Measurements from ENCODE around the gene PLEKHH1. TPM values are rescaled to one million over a fixed set of nuclear protein-coding genes. Genes with fewer than 3 reads are reported as not detected.
A peak's percentile ranks its signal among the peaks of the same experiment; 100 is the strongest.

The PLEKHH1 gene
- total RNA-seq, 1 donor from 2014 or later = 1.7 TPM

DNA sequence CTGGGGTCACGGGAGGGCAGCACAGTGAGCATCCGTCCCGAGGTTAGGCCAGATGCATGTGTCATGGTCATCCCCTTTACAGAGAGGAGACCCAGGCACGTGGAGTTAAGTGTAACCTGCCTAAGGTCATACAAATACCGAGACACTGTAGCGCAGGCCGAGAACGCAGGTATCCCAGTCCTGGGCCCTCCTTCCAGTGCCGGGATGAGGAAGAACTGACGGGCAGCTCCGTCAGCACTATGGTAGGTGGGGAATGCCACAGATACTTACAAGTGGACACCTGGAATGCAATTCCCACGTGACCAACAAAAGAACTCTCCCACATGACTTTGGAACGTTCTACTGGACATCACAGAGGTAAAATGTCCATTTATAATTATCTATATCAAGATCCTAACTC, 35.9 kb upstream of the PLEKHH1 start:
- peaks cover 12% of the 10 kb centered on the region for H3K36me3 Mint-ChIP-seq (ENCODE audit: low read depth)

DNA sequence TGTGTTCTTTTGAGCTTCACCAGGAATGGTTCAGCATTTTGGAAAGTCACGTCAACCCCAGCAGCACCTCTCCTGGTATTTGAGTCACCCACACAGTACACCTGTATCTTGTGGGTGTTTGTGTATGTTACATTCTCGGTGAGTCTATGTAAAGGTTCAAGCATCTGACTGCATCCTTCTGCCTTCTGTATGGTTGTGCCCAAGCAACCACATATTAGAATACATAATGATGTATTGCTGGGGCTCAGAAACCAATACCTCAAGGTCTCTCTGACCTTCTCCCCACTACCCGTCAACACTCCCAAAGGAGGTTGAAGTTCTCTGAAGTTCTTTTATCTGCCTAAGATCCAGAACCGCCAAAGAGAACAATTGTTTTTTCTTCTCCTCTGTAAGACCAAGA, 35.4 kb upstream of the PLEKHH1 start:
- Mint-ChIP-seq H3K4me3 (no peak overlapping the region), H3K9me3 (peaks cover 10% of the 10 kb centered on the region), H3K27me3 (peaks cover 12% of the 10 kb centered on the region), H3K4me1 (no peaks in the 10 kb centered on the region), H3K36me3 (ENCODE audit: low read depth) (peaks cover 11% of the 10 kb centered on the region), H3K27ac (no peak overlapping the region)
- no peak for DNase-seq
- intact Hi-C loops (cut with micrococcal nuclease) = no loop called here

More for the DNA sequence above, 35.9 kb upstream of the PLEKHH1 start:
- peaks cover 12% of the 10 kb centered on the region for H3K9me3 Mint-ChIP-seq
- intact Hi-C loops (cut with micrococcal nuclease) = no loop called here
- H3K27me3 Mint-ChIP-seq = peaks cover 12% of the 10 kb centered on the region
- DNase-seq = no peak
- no peak overlapping the region for H3K4me3 Mint-ChIP-seq
- no peak overlapping the region for H3K27ac Mint-ChIP-seq
- no peaks in the 10 kb centered on the region for H3K4me1 Mint-ChIP-seq

DNA sequence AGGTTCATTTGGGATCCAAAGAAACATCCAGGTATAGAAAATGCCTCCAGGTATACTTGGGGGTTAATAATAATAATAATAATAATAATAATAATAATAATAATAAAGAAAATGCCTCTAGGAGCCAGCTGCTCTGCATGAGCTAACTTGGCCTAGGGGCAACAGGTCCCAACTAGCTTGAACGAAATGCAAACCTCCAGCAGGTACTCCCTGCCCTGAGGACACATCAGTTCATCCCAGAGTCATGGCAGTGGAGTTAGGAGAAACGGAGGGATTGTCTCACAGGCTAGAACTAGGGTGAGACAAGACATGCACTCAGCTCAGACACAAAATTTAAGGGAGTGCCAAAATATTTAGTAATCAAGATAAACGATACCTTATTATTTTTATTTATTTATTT, 32.1 kb upstream of the PLEKHH1 start:
- Mint-ChIP-seq H3K4me3 (no peak overlapping the region), H3K27ac (no peak overlapping the region), H3K36me3 (ENCODE audit: low read depth) (no peaks in the 10 kb centered on the region), H3K4me1 (no peaks in the 10 kb centered on the region), H3K27me3 (peaks cover 15% of the 10 kb centered on the region), H3K9me3 (no peaks in the 10 kb centered on the region)
- intact Hi-C loops (cut with micrococcal nuclease) = no loop called here
- no peak for DNase-seq

DNA sequence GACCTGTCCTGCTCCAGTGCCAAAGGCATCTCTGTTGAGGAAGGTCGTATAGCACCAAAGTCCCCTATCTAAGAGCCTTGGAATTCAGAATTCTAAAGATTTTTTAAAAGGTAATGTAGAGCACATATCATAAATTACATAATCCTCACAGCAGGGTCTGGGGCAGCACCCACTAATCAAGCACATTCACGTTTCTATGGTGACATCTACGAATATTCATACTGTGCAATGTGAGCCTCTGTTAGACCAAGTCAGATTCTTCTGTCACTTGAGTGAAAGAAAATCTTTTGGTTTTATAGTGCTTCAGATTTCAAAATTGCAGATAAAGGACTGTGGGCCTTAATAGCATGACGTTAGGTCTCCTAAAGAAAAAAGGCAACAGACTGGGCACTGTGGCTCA, 31.4 kb upstream of the PLEKHH1 start:
- no peak for DNase-seq
- intact Hi-C loops (cut with micrococcal nuclease) = no loop called here
- Mint-ChIP-seq H3K9me3 (no peaks in the 10 kb centered on the region), H3K4me3 (no peak overlapping the region), H3K27me3 (peaks cover 19% of the 10 kb centered on the region), H3K27ac (no peak overlapping the region), H3K4me1 (no peaks in the 10 kb centered on the region), H3K36me3 (ENCODE audit: low read depth) (no peaks in the 10 kb centered on the region)

DNA sequence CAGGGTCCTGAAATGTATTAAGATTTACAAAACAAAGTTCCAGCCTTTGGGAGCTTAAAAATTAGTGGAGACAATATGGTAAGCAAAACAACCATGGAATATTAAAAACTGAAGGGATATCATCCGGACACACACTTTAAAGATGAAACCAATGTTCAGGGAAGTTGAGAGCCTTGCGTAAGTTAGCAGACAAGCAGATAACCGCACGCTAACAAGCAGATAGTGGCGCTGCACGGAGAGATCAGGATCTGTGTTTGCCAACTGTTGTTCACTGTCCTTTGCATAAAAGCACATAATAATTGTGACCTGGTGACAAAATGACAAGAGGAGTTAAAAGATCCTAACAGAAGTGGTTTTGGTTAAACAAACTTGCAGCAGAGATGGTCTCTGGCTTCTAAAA, 30.2 kb upstream of the PLEKHH1 start:
- Mint-ChIP-seq H3K27me3 (peaks cover 19% of the 10 kb centered on the region), H3K4me1 (no peaks in the 10 kb centered on the region), H3K36me3 (ENCODE audit: low read depth) (no peaks in the 10 kb centered on the region), H3K27ac (no peak overlapping the region), H3K4me3 (no peak overlapping the region), H3K9me3 (no peaks in the 10 kb centered on the region)
- DNase-seq = no peak
- intact Hi-C loops (cut with micrococcal nuclease) = no loop called here

DNA sequence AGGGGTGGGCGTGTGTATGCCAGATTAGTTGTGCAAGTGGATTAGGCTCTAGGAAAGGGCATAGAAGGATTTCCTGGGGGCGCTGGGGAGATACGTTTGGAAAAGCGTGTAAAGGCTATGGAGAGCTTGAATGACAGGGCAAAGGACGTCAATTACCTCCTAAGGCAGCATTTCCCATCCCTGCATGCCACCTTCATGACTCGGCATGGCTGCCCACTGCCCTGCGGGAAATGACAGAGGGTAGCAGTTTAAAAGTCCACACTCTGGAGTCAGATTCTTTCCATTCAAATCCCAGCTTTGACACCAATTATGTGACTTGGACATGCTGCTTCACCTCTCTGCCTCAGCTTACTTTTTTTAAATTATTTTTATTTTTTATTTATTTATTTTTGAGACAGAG, 29.8 kb upstream of the PLEKHH1 start:
- no peak for DNase-seq
- H3K4me1 Mint-ChIP-seq = no peaks in the 10 kb centered on the region
- no peak overlapping the region for H3K4me3 Mint-ChIP-seq
- no peak overlapping the region for H3K27ac Mint-ChIP-seq
- intact Hi-C loops (cut with micrococcal nuclease) = no loop called here
- no peaks in the 10 kb centered on the region for H3K9me3 Mint-ChIP-seq
- peaks cover 17% of the 10 kb centered on the region for H3K27me3 Mint-ChIP-seq
- no peaks in the 10 kb centered on the region for H3K36me3 Mint-ChIP-seq (ENCODE audit: low read depth)

DNA sequence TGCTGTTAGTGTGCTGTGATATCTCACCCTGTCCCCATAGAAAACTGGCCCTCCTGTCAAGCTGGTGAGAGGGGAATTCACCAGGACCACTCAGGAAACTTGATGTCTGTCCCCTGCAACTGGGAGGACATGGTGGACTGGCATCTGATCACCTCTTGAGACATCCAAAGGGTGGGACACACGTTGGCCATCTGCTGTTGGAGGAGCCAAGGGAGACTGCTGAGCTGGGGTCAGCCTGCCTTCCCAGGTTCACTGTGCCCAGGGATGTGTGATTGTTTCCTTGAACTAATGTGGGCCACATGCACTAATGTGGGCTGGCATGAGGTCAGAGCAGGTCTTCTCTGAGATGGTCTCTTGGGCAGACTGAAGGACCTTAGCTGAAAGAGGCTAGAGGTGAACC, 27.8 kb upstream of the PLEKHH1 start:
- H3K4me1 Mint-ChIP-seq = no peaks in the 10 kb centered on the region
- H3K9me3 Mint-ChIP-seq = no peaks in the 10 kb centered on the region
- no peak overlapping the region for H3K4me3 Mint-ChIP-seq
- no peak overlapping the region for H3K27ac Mint-ChIP-seq
- peaks cover 16% of the 10 kb centered on the region for H3K27me3 Mint-ChIP-seq
- H3K36me3 Mint-ChIP-seq (ENCODE audit: low read depth) = no peaks in the 10 kb centered on the region
- intact Hi-C loops (cut with micrococcal nuclease) = no loop called here
- no peak for DNase-seq

DNA sequence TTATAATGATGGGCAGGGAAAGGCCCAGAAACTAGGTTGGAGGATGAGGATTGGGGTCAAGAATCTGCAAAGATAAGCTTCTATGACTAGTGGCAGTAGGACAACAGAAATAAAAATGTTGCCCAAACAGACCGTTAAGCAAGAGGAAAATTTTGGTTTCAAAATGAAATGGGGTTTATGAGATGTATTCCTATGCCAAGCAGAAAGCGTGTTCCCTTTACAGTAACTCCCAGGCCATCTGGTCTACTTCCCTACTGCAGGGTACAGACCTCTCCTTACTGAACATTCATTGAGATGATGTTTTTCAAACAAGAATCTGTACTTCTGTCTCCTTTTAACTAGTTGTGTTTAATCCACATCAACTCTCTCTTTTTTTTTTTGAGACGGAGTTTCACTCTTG, 24.1 kb upstream of the PLEKHH1 start:
- no peaks in the 10 kb centered on the region for H3K9me3 Mint-ChIP-seq
- H3K4me3 Mint-ChIP-seq = no peak overlapping the region
- no peak overlapping the region for H3K27ac Mint-ChIP-seq
- DNase-seq = no peak
- H3K27me3 Mint-ChIP-seq = peaks cover 42% of the 10 kb centered on the region
- peaks cover under 1% of the 10 kb centered on the region for H3K4me1 Mint-ChIP-seq
- no peaks in the 10 kb centered on the region for H3K36me3 Mint-ChIP-seq (ENCODE audit: low read depth)
- intact Hi-C loops (cut with micrococcal nuclease) = no loop called here

DNA sequence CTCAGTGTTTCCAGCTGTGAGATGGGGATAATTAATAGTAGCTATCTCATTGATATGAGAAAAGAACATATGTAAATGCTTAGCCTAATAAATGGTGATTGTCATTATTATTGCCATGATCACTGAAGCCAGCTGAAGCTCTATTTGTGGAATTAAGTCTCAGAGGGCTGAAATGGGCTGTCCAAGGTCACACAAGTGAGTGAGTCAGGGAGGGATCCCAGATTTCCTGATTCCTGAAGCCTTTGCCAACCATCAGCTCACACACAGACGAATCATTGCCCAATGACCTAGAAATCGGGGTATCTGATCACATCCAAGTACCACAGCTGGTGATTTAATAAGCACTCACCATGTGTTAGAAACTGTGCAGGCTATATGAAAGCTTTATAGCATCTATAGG, 23.0 kb upstream of the PLEKHH1 start:
- Mint-ChIP-seq H3K4me3 (no peak overlapping the region), H3K4me1 (peaks cover 6% of the 10 kb centered on the region), H3K9me3 (no peaks in the 10 kb centered on the region), H3K27ac (no peak overlapping the region), H3K36me3 (ENCODE audit: low read depth) (no peaks in the 10 kb centered on the region), H3K27me3 (peaks cover 45% of the 10 kb centered on the region)
- intact Hi-C loops (cut with micrococcal nuclease) = no loop called here
- no peak for DNase-seq

DNA sequence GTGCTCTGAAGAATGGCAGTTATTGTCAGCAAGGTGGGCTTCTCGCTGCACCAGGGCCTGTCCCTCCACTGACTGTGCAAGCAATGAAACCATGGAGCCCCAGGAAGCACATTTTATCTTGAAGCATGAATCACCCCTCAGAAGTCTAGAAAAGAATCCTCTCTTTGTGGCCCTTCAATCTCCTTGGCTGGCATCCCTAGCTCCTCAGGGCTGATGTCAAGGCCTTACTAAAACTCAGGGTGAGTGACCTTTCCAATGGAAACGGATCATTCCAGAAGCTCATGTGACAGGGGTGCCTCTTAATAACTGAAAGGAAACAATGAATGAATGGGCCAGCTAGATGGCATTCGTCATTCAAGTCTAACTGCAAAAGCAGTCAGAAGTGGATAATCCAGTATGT, 22.3 kb upstream of the PLEKHH1 start:
- DNase-seq = no peak
- H3K36me3 Mint-ChIP-seq (ENCODE audit: low read depth) = no peaks in the 10 kb centered on the region
- no peak overlapping the region for H3K4me3 Mint-ChIP-seq
- intact Hi-C loops (cut with micrococcal nuclease) = no loop called here
- H3K27me3 Mint-ChIP-seq = peaks cover 46% of the 10 kb centered on the region
- no peak overlapping the region for H3K27ac Mint-ChIP-seq
- H3K4me1 Mint-ChIP-seq = peaks cover 6% of the 10 kb centered on the region
- H3K9me3 Mint-ChIP-seq = no peaks in the 10 kb centered on the region

DNA sequence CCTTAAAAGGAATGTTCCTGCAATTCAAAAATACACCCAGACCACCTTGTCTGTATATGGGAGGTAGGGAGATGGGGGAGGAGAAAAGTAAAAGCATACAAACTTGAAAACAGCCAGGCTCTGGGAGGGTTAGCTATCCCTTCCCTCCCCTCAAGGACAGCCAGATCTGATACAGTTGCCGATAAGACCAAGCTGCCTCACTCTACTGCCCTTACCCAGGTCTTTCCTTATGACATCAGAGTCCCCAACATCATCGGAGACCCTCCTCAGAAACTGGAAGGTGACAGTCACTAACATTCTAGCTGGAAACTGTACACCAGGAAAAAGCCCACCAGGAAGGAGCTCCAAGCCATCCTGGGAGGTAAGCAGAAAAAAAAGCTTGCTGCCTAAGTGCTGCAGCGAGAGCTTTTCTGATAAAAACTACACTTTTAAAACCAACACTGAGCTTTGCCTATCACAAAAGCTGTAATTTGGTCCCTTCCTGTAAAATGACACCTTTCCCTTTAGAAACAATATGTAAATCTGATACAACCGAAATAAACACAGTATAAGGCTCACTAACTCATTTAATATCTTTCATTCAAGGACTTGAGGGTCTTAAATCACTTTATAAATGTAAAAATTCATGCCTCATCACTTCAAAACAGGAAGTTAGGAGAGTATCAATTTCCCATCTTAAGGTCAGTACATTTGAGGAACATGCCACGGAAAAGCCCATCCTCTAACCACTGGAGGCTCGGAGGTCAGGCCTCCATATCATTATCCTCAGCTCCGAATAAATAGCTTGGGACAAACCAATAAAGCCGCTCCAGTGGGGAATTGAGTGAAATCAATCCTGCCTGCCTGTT, 20.4 kb upstream of the PLEKHH1 start:
- intact Hi-C loops (cut with micrococcal nuclease) = no loop called here
- no peaks in the 10 kb centered on the region for H3K36me3 Mint-ChIP-seq (ENCODE audit: low read depth)
- H3K4me3 Mint-ChIP-seq = no peak overlapping the region
- no peak for DNase-seq
- peaks cover 52% of the 10 kb centered on the region for H3K27me3 Mint-ChIP-seq
- H3K9me3 Mint-ChIP-seq = no peaks in the 10 kb centered on the region
- no peak overlapping the region for H3K27ac Mint-ChIP-seq
- H3K4me1 Mint-ChIP-seq = peaks cover 8% of the 10 kb centered on the region

DNA sequence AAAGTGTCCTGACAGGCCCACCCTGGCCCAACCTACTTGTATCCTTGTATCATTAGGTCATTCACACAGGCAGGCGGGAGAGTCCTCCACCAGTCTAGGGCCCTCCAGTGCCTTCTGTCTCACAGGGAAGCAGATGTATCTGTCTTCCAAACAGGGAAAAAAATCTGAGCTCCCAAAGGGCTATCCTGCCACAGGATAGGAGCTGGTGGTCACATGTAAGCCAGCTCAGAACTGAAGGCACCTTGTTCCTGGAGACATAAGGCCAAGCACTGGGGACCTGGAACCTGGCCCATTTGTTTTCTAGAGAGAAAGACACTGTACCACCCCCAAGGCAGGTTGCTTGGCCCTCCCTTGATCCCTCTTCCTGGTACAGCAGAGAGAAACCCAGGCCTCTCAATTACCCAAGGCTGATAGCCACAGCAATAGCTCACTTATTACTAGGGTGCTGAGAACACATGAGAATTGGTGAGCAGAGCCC, 19.4 kb upstream of the PLEKHH1 start:
- intact Hi-C loops (cut with micrococcal nuclease) = loop anchor here (2.0 kb wide), 1 partner anchor 25 kb away; the partner anchor contains the start of gene TMEM229B
- Mint-ChIP-seq H3K9me3 (no peaks in the 10 kb centered on the region), H3K4me3 (peak overlapping the region; percentile 87), H3K4me1 (peaks cover 8% of the 10 kb centered on the region), H3K27me3 (peaks cover 58% of the 10 kb centered on the region), H3K27ac (no peak overlapping the region), H3K36me3 (ENCODE audit: low read depth) (no peaks in the 10 kb centered on the region)
- no peak for DNase-seq

DNA sequence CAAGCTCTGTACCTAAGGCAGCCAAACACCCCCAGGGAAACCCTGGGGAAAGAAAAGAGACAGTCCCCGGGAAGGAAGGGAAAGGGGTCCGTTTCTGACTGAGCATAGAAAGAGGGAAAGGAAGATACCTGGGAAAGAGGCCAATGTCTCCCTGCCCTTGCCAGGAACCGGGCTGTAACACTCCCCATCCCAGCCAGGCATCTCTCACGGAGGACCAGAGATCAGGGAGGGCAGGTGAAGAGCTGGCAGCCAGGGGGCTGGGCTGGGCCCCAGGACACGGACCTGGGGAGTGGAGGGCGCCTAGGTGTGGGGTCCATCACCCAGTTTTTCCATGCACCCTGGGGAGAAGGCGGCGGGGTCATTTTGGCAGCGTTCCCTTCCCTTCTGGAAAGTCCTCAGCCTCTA, 18.9 kb upstream of the PLEKHH1 start:
- intact Hi-C loops (cut with micrococcal nuclease) = loop anchor here (2.0 kb wide), 1 partner anchor 25 kb away; the partner anchor contains the start of gene TMEM229B
- Mint-ChIP-seq H3K4me3 (peak overlapping the region; percentile 87), H3K36me3 (ENCODE audit: low read depth) (no peaks in the 10 kb centered on the region), H3K4me1 (peaks cover 8% of the 10 kb centered on the region), H3K27ac (no peak overlapping the region), H3K9me3 (no peaks in the 10 kb centered on the region), H3K27me3 (peaks cover 62% of the 10 kb centered on the region)
- no peak for DNase-seq

DNA sequence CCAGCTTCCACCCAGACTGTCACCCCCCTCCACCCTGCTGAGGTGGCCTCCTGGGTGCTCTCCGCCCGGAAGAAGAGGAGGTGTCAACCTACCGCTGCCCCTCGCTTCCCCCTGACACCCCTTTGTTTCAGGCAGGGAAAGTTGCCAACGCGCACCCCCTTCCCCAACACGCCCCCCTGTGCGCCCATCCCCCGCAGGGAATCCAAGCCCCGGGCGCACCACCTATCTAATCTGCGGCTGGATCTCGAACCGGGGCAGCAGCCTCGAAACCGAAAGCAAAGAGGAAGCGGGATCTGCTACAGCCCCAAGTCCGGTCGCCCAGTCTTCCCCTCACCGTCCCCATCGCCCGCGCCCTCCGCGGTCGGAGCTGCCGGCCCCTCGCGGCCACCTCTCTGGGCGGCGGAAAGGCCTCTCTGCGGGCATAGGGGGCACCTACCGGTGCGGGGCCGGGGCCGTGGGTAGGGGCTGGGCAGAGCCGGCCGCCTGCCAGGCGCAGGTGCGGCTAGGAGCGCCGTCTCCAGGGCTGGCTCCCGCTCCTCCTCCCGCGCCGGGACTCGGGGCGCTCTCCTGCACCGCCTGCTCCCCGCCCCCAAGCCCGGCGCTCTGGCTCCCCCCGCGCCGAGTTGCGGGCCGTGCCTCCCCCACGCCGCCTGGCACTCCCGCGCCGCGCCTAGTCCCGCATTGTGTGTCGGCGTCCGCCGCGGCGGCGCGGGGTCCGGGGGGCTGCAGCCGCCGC, 18.3 kb upstream of the PLEKHH1 start:
- peaks cover 8% of the 10 kb centered on the region for H3K4me1 Mint-ChIP-seq
- H3K9me3 Mint-ChIP-seq = no peaks in the 10 kb centered on the region
- no peaks in the 10 kb centered on the region for H3K36me3 Mint-ChIP-seq (ENCODE audit: low read depth)
- peak overlapping the region; percentile 25 for H3K27ac Mint-ChIP-seq
- H3K4me3 Mint-ChIP-seq = peak overlapping the region; percentile 87
- peak; percentile 87 for DNase-seq
- intact Hi-C loops (cut with micrococcal nuclease) = loop anchor here (2.0 kb wide), 1 partner anchor 26 kb away; the partner anchor contains the start of gene TMEM229B
- H3K27me3 Mint-ChIP-seq = peaks cover 65% of the 10 kb centered on the region

All from activated CD4-positive, alpha-beta T cell treated with anti-CD3 and anti-CD28 coated beads, Interleukin-2, amount 10 ng/mL, durations not matched to agents 24 days and 14 days (primary cell).